NCI-H748 (cell line): ENCODE data around the gene ZNF735.
"Not testable (repeated sequence)": the region's sequence is repeated elsewhere in the genome, so short reads cannot be mapped to it uniquely, and the experiment has no call there.

Experiments used
- DNase-seq: peaks from one replicate; lab custom pipeline; 2025; ENCODE audit not compliant: unreplicated experiment; lab: John Stamatoyannopoulos, UW

ZNF735 gene

GRCh38 chr7:64206903-64207302, at the start of gene ZNF735:
Gene ZNF735 (plus strand): TSS chr7:64207203. CDS start chr7:64207203, 0 bp downstream.
- DNase-seq: peak; percentile 35

GRCh38 chr7:64170974-64171373, 36.0 kb upstream of the ZNF735 start:
- not testable (repeated sequence) for DNase-seq

- no peak for DNase-seq
Observed at GRCh38 chr7:64174328-64174727, 32.7 kb upstream of the ZNF735 start.

GRCh38 chr7:64174941-64175340, 32.1 kb upstream of the ZNF735 start:
- no peak for DNase-seq

- DNase-seq: peak; percentile 16
Observed at GRCh38 chr7:64180989-64181388, 26.0 kb upstream of the ZNF735 start.

- DNase-seq: no peak
Observed at GRCh38 chr7:64181586-64181985, 25.4 kb upstream of the ZNF735 start.

- no peak for DNase-seq
Observed at GRCh38 chr7:64182036-64182790, 24.8 kb upstream of the ZNF735 start.

GRCh38 chr7:64183126-64183742, 23.8 kb upstream of the ZNF735 start:
- peak; percentile 37 for DNase-seq

GRCh38 chr7:64183827-64184372, 23.1 kb upstream of the ZNF735 start:
- no peak for DNase-seq

GRCh38 chr7:64184376-64184775, 22.6 kb upstream of the ZNF735 start:
- DNase-seq: no peak

GRCh38 chr7:64187408-64187807, 19.6 kb upstream of the ZNF735 start:
- DNase-seq: no peak

- DNase-seq: no peak
Observed at GRCh38 chr7:64192148-64192704, 14.8 kb upstream of the ZNF735 start.

GRCh38 chr7:64192775-64193174, 14.2 kb upstream of the ZNF735 start:
- DNase-seq: no peak

GRCh38 chr7:64219710-64220298, 12.8 kb downstream of the ZNF735 start:
- not testable (repeated sequence) for DNase-seq

- DNase-seq: no peak
Observed at GRCh38 chr7:64223366-64223765, 16.4 kb downstream of the ZNF735 start.

- not testable (repeated sequence) for DNase-seq
Observed at GRCh38 chr7:64228174-64228573, 21.2 kb downstream of the ZNF735 start, which contains the start of gene ZNF679. Gene ZNF679 (plus strand): TSS chr7:64228474. CDS start chr7:64249118, 20,644 bp downstream.

GRCh38 chr7:64266341-64266919, 59.4 kb downstream of the ZNF735 start:
- no peak for DNase-seq
